Peyer's patch (tissue), 4 donors: ENCODE results near the gene GRIK3.

Experiments used
- CTCF ChIP-seq, 6 experiments: fragments of 450-650 bp in 4 of 6; fragments of 200-600 bp in 2 of 6; sonication (generic) in 1 of 6; IDR thresholded peaks; one replicate each; pipeline ENCODE4 v1.5.1; 2017 to 2019; ENCODE audit warnings: antibody characterized with exemption in 6 of 6, mild to moderate bottlenecking in 3 of 6, moderate library complexity in 1 of 6
- POLR2A ChIP-seq, 2 donors: fragments of 450-650 bp; IDR thresholded peaks; one replicate each; pipeline ENCODE4 v1.5.1; 2017; ENCODE audit warnings: antibody characterized with exemption in 2 of 2, mild to moderate bottlenecking in 2 of 2, moderate library complexity in 2 of 2

GRCh38 chr1:36797761-36798160, 236.6 kb downstream of the GRIK3 start:
- TF ChIP-seq CTCF (IDR thresholded peaks at IDR 0.05) (no peak), POLR2A (IDR thresholded peaks at IDR 0.05) (no peak)
